GM12878 (cell line): ENCODE results near the gene SIGLEC10. TPM values are rescaled to one million over a fixed set of nuclear protein-coding genes. Genes with fewer than 3 reads are reported as not detected.

Experiments
- ATAC-seq: fragments of 200-7000 bp; cut with Tn5 transposase; 3 replicates; pipeline ENCODE4 v1.9.1; 2020; ENCODE audit warnings: mild to moderate bottlenecking, moderate library complexity
- BruUV-seq: library from RNA; stranded (reverse); fragments of 400-500 nt; replicated peaks from 2 replicates; lab custom pipeline; 2021; lab: Mats Ljungman, UMichigan
- CTCF ChIA-PET: fragments of 300-600 bp; sonication (Branson Sonifier 250); formaldehyde crosslinking; extraction: SDS; loops from one replicate; lab custom pipeline; 2021; ENCODE audit warnings: inconsistent platforms; lab: Yijun Ruan, JAX
- POLR2A ChIA-PET: fragments of 350-600 bp; formaldehyde crosslinking; extraction: SDS; loops from one replicate; lab custom pipeline; 2021; ENCODE audit warnings: inconsistent platforms; lab: Charles Lee
- RAD21 ChIA-PET: fragments of 300-600 bp; sonication (Branson Sonifier 250); formaldehyde crosslinking; loops from one replicate; lab custom pipeline; 2023; ENCODE audit warnings: antibody characterized with exemption; ENCODE audit not compliant: unreplicated experiment; lab: Charles Lee
- SMC1A ChIA-PET: fragments of 300-600 bp; sonication (Branson Sonifier 250); formaldehyde crosslinking; loops from one replicate; lab custom pipeline; 2023; ENCODE audit not compliant: unreplicated experiment, uncharacterized antibody; lab: Charles Lee
- DNase-seq: peaks from one replicate; pipeline ENCODE4 v3.0.0-alpha.2; 2011; ENCODE audit warnings: low read depth, low spot score
- FAIRE-seq: peaks from 3 replicates; lab custom pipeline; 2011; peaks lifted over from hg19 to GRCh38; lab: Jason Lieb, UNC
- H2AFZ ChIP-seq: 2 replicates; pipeline ENCODE4 v1.6.0; 2011; ENCODE audit warnings: low read depth, low read length, control low read depth; ENCODE audit not compliant: control insufficient read depth
- H3K27ac ChIP-seq: 2 replicates; pipeline ENCODE4 v1.5.1; 2011; ENCODE audit warnings: control low read depth; ENCODE audit not compliant: control insufficient read depth, insufficient read depth
- H3K27me3 ChIP-seq, 2 experiments: replicated peaks in 1 of 2; 2 replicates each; pipeline versions ENCODE4 v1.6.0 to v1.6.1; 2011; ENCODE audit warnings: low read length in 1 of 2; ENCODE audit not compliant: control insufficient read depth in 2 of 2, insufficient read depth in 2 of 2
- H3K36me3 ChIP-seq, 2 experiments: 2 replicates each; pipeline ENCODE4 v1.5.1; 2011; ENCODE audit warnings: low read length in 1 of 2; ENCODE audit not compliant: control insufficient read depth in 2 of 2, insufficient read depth in 2 of 2
- H3K4me1 ChIP-seq: 2 replicates; pipeline ENCODE4 v1.6.1; 2011; ENCODE audit warnings: mild to moderate bottlenecking, low read length, moderate library complexity, mixed read lengths; ENCODE audit not compliant: control insufficient read depth, insufficient read depth
- H3K4me2 ChIP-seq: 2 replicates; pipeline ENCODE4 v1.6.0; 2011; ENCODE audit warnings: control low read depth; ENCODE audit not compliant: control insufficient read depth, insufficient read depth
- H3K4me3 ChIP-seq: fragments of 200-600 bp; sonication (generic); 2 replicates; pipeline ENCODE4 v1.5.1; 2016
- H3K79me2 ChIP-seq: 2 replicates; pipeline ENCODE4 v1.6.0; 2011; ENCODE audit warnings: low read length; ENCODE audit not compliant: control insufficient read depth, insufficient read depth
- H3K9ac ChIP-seq: 2 replicates; pipeline ENCODE4 v1.8.0; 2011; ENCODE audit warnings: low read length, control low read depth, mixed read lengths; ENCODE audit not compliant: control insufficient read depth, insufficient read depth
- H3K9me3 ChIP-seq: replicated peaks from 3 replicates; pipeline ENCODE4 v1.5.1; 2011; ENCODE audit warnings: mild to moderate bottlenecking, low read length; ENCODE audit not compliant: control insufficient read depth, insufficient read depth
- H4K20me1 ChIP-seq: 2 replicates; pipeline ENCODE4 v1.6.0; 2011; ENCODE audit not compliant: control insufficient read depth, insufficient read depth
- BCL3 ChIP-seq: IDR thresholded peaks from 2 replicates; pipeline ENCODE4 v1.6.1; 2011; ENCODE audit warnings: borderline replicate concordance, low read depth, mild to moderate bottlenecking, moderate library complexity, low read length; ENCODE audit not compliant: insufficient read depth, poor library complexity, severe bottlenecking
- NBN ChIP-seq: fragments of 450-650 bp; IDR thresholded peaks from 2 replicates; pipeline ENCODE4 v1.6.1; 2016
- NFYB ChIP-seq: IDR thresholded peaks from 2 replicates; pipeline ENCODE4 v1.6.1; 2011; ENCODE audit warnings: low read depth, mild to moderate bottlenecking, low read length, improper control_type of control experiment, moderate library complexity; ENCODE audit not compliant: insufficient read depth
- SPI1 ChIP-seq: IDR thresholded peaks from 2 replicates; pipeline ENCODE4 v1.6.1; 2011; ENCODE audit warnings: low read depth, mild to moderate bottlenecking, low read length, moderate library complexity, borderline replicate concordance; ENCODE audit not compliant: insufficient read depth
- ZNF622 ChIP-seq: fragments of 450-650 bp; IDR thresholded peaks from 2 replicates; pipeline ENCODE4 v1.6.1; 2017; ENCODE audit warnings: mild to moderate bottlenecking, inconsistent platforms
- WGBS: methylation state at CpG from one replicate; pipeline ENCODE4 v1.1.6; 2016; ENCODE audit warnings: low lambda C conversion rate; ENCODE audit not compliant: insufficient replicate concordance, insufficient coverage; ENCODE audit errors: missing lambda C conversion rate; 5-methylcytosine and 5-hydroxymethylcytosine counted together
- in situ Hi-C: fragments of 300-500 bp; cut with MboI; formaldehyde crosslinking; loops from 9 replicates; pipeline ENCODE4 v1.14.3; 2018; ENCODE audit warnings: mixed read lengths
- intact Hi-C: fragments of 100-400 bp; cut with micrococcal nuclease; formaldehyde crosslinking; loops from one replicate; pipeline ENCODE4 v1.14.2; 2022; ENCODE audit not compliant: unreplicated experiment
- polyA plus RNA-seq, 11 experiments: library from polyadenylated mRNA; depleted of rRNA in 4 of 11; unstranded in 6 of 11; stranded (reverse) in 5 of 11; fragments of >200 nt; fragmentation: Nextera tagmentation in 4 of 11; fragmentation: Illumina TruSeq in 1 of 11; extraction: Ambion mirVana in 4 of 11; extraction: Trizol in 1 of 11; gene quantifications; 1 replicate in 1 of 11; 2 replicates in 10 of 11; pipeline versions ENCODE4 v1.2.1 to v1.2.3, GENCODE V29; 2011 to 2016; ENCODE audit warnings: inconsistent platforms in 2 of 11, missing spikeins in 2 of 11, low read depth in 1 of 11
- total RNA-seq, 4 experiments: library from RNA; depleted of rRNA in 3 of 4; stranded (reverse); fragments of >200 nt in 3 of 4; fragmentation: Illumina TruSeq in 1 of 4; extraction: Trizol in 1 of 4; gene quantifications; 2 replicates each; pipeline versions ENCODE4 v1.2.1 to v1.2.3, GENCODE V29; 2013 to 2021

Gene SIGLEC10
- total and polyA plus RNA-seq, 10 of the 15 experiments (the other 5 are each of a cell fraction or from before 2014, with no cell fraction given): 2.3 to 16.8 (median 7.8) TPM

DNA sequence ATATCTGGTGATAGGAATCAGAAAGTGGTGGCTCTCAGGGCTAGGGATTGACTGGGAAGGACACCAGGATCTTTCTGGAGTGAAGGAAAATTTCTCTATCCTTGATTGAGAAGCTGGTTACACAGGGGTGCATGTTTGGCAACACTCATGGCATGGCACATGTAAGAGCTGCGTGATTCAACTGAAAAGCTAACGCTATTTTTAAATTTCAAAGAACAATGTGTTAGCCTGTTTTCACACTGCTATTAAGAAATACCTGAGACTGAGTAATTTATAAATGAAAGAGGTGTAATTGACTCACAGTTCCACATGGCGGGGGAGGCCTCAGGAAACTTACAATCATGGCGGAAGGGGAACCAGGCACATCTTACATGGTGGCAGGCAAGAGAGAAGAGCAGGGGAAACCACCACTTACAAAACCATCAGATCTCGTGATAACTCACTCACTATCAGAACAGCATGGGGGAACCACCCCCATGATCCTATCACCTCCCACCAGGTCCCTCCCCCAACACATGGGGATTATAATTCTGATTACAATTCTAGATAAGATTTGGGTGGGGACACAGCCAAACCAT is 33.4 kb upstream of the SIGLEC10 start:
- H3K36me3 ChIP-seq: no peaks in the 10 kb centered on the region
- ChIA-PET SMC1A (no interaction called here), POLR2A (no interaction called here), RAD21 (no interaction called here), CTCF (interaction anchor here (1.0 kb wide), 1 partner anchor 9 kb away, joined by 3 read pairs; no protein-coding TSS in a partner anchor)
- H4K20me1 ChIP-seq: no peaks in the 10 kb centered on the region
- intact Hi-C loops: no loop called here
- BruUV-seq: no TSS peak
- no peak overlapping the region for H3K4me2 ChIP-seq
- TF ChIP-seq NBN: no peak
- no peak for TF ChIP-seq BCL3
- no peak for TF ChIP-seq SPI1
- no peak for TF ChIP-seq NFYB
- TF ChIP-seq ZNF622: no peak
- DNase-seq (no peak), FAIRE-seq (no peak), ATAC-seq (no peak)
- H2AFZ ChIP-seq: no peak overlapping the region
- H3K79me2 ChIP-seq: no peaks in the 10 kb centered on the region
- peaks cover 5% of the 10 kb centered on the region; the same call in 1 of the 2 replicates for H3K4me1 ChIP-seq
- H3K9ac ChIP-seq: no peak overlapping the region
- WGBS: 60% methylated on average over 5 of the region's 5 CpGs
- no peak overlapping the region for H3K4me3 ChIP-seq
- in situ Hi-C loops: no loop called here
- H3K27me3 ChIP-seq: no peaks in the 10 kb centered on the region; a peak in 1 of 4 replicates
- no peak overlapping the region for H3K27ac ChIP-seq
- H3K9me3 ChIP-seq: no peaks in the 10 kb centered on the region; the same call in 2 of the 3 replicates
